GF-D8 (cell line): ENCODE measurements around the gene SYNJ2.

Experiments used
- DNase-seq: peaks from one replicate; lab custom pipeline; 2025; lab: John Stamatoyannopoulos, UW

SYNJ2 gene

DNA sequence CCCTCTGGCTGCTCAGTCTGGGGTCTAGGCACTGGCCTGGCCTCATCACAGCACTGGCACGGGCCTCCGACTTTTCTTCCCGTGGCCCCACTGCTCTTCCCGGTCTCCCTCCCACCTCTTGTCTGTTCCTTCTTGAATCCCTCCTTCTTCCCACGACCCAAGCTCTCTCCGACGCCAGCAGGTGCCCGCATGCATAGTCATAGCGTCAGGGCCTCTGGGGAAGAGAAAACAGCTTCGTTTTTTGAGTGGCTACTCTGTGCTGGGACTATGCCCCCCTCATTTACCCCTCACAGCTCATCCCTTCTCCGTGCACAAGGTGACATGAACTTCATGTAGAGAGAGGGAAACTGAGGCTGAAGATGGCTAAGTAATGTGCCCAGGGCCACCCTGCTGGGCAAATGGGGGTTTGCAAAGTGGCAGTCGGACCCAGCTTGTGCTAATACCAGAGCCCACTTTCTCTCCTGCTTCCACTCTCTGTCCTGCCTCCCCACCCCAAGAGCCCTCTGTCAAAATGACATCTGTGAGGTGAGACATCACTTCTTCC lies 59.2 kb downstream of the SYNJ2 start:
- no peak for DNase-seq

DNA sequence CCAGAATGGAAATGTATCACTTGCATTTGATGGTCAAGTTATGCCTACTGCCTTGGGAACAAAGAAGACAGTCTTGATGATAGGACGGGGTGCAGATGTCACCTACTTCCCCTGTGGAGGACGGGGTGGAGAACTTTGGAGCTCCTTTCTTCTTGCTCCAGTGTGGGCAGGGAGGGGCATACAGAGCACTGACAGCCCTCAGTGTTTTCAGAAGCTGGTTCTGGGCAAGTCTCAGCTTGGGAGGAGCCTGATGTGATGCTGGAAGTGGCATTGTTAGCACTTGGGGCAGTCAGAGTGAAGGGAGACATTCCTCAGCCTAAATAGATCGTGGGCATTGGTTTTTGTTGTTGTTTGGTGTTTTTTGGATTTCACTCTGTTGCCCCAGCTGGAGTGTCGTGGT lies 59.7 kb downstream of the SYNJ2 start:
- DNase-seq: no peak

DNA sequence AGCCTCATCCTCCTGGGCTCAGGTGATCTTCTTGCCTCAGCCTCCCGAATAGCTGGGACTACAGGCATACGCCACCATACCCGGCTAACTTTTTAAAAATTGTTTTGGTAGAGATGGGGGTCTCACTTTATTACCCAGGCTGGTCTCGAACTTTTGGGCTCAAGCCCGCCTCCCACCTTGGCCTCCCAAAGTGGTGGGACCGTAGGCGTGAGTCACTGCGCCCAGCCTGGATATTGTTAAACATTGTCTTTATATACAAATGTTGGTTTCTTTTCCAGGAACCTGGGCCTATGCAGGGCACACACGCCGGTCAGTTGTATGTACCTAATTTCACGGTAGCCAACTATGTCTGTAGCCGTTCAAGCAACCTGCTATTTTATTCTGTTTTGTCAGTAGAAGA lies 60.1 kb downstream of the SYNJ2 start:
- DNase-seq: no peak

DNA sequence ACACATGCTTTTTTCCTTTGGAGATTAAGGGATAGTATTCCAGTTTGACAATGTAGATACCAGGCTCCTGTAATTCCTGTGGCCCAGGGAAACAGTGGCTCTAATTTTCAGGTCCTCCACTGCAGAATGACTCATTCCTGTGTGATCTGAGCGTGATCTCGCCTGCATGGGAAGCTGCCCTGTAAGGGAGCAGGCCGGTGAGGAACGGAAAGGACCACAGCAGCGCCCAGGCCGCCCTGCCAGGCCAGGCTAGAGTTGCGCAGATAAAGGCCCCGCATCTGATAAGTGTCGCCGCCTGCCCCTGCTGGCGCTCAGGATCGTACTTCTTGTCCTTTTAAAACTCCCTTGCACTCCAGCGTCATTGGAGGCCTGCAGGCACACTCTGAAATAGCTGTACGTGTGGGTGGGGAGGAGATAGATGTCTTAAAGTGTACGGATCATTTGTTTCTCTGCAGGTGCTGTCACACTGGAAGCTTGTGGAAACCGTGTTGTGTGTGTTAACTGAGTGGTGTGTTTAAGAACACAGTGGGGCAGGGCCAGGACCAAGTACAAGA lies 60.7 kb downstream of the SYNJ2 start:
- no peak for DNase-seq

DNA sequence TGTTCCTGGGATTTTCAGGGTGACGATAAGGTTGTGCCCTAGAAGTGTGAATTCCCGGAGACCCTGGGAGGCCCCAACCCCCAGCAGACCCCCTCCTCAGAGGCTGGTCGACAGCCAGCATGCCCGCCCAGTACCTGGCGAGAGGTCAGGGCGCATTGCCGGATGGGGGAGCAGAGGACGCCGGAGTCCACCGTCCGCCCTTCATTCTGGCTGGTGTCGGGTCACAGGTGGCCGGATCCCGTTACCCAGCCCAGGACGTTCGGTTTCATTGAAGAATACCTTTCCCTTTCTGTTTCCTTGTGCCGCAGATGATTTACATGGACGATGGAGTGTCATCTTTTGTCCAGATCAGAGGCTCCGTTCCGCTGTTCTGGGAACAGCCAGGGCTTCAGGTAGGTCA lies 61.3 kb downstream of the SYNJ2 start:
- no peak for DNase-seq

DNA sequence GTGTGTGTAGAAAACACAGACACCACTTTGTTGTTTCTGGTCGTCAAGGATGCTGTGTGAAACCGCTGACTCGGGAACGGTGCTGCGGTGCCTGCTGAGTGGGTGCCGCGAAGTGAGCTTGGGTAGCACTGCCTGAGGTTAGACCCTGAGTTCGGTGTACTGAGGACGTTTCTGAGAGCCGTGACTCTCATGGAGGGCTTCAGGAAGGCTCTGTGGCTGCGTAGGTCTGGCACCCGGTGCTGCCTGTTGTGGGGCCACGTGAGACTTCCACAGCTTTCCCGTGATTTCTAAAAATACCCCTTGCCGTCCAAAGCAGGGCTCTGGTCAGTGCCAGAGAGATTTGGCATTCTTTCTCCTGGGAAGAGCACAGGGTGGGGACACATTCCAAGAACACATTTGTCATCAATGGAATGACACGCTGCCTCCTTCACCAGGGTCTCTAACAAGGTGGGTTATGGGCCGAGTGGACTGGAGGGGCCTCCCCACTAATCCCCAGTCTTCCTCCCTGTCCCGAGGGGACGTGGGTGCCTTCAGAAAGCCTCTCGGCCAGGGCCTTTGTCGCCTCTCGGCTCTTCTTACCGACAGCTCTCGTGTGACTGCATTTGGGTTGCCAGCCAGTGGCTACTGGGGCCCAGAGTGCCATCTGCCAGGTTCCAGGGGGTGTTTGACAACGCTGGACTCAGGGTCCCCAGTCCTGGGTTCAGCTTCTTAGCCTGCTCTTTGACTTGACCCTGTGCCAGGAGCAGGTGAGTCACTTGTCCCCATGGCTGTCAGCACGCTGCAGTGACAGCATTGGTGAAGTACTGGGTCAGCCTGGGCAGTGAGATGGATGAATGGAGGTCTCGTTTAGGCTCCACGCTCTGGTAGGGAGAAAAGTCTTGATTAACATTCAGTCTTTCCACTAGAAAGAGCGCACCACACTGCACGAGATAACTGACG lies 62.2 kb downstream of the SYNJ2 start:
- DNase-seq: no peak

DNA sequence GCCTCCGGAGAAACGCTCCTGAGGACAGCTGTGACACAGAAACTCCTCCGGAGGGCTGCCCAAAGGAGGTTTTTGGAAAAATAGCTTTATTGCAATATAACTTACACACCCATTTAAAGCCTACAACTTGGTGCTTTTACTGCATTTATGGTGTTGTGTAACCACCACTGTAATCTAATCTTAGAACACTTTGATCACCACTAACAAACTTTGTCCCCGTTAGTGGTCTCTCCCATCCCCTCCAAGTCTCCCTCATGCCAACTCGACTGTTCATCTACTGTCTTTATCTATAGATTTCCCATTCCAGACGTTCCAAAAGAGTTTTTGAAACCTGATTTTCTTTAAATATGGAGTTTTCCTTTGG lies 62.8 kb downstream of the SYNJ2 start:
- DNase-seq: no peak

DNA sequence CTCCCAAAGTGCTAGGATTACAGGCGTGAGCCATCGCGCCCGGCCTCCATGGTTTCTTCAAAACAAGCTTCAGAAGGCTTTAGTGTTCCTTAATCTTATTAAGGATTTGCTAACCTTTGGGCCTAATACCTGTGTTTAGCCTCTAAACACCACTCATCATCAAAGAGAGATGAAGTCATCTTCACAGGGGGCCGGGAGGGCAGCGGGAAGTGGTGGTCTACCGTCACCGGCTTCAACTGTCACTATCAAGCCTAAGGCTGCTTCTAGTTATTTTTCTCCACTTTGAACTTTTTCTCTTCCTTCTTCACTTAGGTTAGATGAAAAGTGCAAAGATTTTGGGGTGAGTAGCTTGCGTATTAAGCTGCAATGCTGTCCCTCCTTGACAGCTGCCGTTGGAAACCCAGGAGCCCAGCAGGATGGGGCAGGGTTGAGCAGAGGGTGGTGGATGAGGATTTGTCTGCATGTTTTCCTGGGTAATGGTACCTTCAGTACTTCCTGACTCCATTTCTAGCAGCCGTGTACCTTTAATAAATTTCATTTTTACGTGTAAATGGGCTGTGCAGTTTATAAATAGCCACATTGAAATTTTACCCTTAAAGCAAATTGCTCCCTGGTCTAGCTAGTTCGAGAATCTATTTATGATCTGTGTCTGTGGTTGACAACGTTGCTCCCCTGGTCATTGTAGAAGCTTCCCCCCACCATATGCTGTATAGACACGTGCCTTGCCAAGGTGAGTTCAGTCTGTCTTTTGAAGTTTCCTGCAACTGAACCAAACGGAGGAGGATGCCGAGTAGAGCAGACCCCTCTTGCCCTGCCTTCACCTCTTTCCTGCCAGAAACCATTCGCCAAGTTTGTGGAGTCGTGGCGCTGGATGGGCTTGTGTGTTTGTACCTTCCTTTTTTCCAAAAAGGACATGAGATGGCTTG lies 64.8 kb downstream of the SYNJ2 start:
- no peak for DNase-seq

DNA sequence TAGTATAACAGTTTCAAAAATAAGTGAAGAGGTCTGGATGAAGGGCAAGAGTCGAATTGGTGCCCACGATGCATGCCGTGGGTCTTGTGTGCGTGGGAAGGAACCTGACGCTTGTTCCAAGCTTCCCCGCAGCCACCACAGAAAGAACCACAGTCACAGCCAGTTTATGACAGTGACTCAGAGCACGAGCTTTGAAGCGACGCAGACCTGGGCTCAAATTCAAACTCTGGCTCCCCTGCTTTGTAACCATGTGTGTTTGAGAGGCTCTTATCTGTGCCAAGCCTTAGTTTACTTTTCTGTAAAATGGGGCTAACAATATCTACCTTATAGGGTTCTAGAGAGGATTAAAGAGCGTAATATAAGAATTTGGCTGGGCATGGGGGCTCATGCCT lies 65.5 kb downstream of the SYNJ2 start:
- no peak for DNase-seq

DNA sequence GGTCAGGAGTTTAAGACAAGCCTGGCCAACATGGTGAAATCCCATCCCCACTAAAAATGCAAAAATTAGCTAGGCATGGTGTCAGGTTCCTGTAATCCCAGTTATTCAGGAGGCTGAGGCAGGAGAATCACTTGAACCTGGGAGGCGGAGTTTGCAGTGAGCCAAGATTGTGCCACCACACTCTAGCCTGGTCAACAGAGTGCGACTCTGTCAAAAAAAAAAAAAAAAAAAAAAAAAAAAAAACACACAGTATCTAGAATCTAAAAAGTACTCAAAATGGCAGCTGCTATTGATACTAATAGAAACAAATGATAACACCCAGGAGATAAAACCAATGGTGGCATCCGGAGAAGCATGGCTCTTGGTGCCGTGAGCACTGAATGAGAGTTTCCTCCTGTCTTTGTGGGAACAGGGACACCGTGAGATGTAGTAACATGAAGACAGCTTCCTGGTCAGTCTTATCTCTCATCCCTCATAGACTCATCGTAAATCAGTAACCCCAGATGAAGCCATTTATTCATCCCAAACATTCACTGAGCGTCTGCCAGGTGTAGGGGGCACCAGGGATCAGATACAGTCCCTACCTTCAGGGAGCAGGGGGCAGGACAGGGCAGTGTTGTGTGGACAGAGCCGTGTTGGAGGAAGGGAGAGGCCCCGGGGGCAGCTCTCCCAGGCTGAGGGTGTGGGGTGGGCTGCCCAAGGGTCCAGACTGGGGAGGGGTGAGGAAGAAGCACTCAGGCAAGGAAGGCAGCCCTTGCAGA lies 66.1 kb downstream of the SYNJ2 start:
- no peak for DNase-seq

DNA sequence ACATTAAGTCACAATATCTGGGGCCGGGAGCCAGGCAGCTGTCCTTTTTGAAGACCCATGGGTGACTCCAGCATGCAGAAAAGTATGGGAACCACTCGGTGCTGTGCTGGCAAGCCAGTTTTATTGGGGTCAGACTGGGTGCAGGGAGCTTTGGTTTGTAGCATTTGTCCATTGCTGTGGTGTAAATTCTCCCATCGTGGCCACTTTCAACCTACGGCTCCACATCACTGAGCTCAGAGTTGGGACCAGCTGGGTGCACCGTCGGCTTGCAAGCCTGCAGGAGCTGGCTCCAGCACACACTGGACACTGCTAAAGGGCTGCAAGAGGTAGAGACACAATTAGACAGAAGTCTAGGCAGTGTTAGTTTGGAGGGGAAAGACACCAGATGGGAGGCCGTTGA lies 66.9 kb downstream of the SYNJ2 start:
- no peak for DNase-seq

DNA sequence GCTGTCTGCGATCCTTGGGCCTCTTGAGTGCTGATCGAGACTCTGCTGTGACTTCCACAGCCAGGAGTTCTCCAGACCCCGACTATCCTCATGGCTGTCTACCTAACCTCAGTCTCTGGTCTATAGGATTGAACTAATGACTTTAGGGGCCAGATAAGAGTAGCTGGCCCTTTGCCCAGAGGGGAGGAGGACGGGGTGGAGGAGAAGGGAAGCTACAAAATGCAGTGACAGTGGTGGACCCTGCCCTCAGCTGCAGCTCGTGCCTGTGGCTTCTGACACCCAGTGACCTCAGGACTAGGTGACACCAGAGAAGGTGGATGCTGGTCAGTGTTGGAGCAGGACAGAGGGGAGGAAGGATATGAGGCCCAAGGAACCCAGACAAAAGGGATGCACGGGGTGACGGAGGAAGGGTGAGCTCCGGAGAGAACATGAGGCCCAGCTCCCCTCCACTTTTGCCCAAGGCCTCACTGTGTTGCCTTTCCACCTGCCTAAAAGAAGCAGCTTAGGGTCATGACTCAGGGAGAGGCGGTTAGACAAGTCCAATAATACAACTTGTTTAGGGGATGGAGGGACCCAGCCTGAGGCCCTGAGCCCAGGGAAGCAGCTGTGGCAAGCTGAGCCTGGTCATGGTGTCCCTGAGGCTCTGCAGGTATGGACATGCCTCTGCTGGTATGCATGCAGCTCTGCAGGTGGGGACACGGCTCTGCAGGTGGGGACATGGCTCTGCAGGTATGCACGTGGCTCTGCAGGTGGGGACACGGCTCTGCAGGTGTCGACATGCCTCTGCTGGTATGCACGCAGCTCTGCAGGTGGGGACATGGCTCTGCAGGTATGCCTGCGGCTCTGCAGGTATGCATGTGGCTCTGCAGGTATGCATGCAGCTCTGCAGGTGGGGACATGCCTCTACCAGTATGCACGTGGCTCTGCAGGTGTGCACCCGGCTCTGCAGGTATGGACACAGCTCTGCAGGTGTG lies 67.7 kb downstream of the SYNJ2 start:
- DNase-seq: no peak

DNA sequence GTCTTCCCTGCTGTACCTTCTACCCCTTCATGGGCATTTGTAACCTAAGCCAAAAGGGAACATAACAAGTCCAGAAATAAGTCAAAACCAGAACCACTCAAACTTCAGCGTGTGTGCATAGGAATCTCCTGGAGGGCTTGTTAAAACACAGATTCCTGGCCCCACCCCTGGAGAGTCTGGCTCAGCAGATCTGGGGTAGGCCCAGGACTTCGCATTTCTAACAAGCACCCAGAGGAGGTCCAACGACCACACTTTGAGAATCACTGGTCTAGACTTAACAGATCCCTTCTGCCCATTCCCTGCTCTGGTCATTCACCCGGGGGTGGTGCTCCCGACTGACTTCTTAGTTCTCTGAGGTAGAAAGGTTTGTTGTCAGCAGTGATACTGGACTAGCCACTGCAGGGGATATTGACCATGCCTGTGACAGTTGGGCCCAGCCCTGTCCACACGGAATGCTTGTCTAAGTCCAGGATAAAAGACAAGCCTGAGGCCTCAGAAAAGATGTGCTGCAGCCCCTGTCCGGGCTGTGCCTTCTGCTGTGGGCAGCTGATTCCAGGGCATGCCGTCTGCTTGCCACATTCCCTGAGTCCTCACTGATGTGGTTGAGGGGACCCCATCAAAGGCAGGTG lies 68.6 kb downstream of the SYNJ2 start:
- DNase-seq: no peak

DNA sequence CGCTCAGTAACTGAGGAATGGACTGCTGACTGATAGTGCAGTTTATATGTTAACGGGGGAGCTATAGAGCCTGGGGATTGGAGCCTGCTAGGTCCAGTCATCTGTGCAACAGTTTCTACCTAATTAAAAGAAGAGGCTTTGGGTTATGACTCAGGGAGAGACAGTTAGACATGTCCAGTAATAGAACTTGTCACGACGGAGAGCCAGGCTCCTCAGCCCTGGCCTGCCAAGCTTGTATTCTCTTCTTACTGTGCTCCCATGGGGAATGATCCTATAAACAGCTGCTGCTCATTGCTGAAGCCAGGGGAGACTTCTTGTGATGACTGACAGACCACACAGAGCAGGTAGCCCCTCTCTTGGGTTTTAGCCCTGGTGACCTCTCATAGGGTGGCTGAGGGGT lies 69.3 kb downstream of the SYNJ2 start:
- no peak for DNase-seq

DNA sequence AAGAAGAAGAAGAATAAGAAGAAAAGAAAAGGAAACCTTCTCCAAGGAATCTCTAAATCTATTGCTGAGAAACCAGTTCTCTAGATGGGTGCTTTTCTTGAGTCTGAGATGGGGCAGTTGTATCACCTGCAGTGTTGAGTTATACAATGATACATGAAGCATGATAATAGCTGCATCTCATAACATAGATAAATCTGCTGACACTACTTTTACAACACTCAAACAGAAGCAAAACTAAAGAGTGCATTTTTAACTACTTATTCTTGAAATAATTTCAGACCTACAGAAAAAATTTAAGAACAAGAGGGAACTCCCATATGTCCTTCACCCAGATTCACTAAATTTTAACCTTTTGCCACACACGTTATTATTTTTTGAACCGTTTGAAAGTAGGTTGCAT lies 70.3 kb downstream of the SYNJ2 start:
- no peak for DNase-seq

DNA sequence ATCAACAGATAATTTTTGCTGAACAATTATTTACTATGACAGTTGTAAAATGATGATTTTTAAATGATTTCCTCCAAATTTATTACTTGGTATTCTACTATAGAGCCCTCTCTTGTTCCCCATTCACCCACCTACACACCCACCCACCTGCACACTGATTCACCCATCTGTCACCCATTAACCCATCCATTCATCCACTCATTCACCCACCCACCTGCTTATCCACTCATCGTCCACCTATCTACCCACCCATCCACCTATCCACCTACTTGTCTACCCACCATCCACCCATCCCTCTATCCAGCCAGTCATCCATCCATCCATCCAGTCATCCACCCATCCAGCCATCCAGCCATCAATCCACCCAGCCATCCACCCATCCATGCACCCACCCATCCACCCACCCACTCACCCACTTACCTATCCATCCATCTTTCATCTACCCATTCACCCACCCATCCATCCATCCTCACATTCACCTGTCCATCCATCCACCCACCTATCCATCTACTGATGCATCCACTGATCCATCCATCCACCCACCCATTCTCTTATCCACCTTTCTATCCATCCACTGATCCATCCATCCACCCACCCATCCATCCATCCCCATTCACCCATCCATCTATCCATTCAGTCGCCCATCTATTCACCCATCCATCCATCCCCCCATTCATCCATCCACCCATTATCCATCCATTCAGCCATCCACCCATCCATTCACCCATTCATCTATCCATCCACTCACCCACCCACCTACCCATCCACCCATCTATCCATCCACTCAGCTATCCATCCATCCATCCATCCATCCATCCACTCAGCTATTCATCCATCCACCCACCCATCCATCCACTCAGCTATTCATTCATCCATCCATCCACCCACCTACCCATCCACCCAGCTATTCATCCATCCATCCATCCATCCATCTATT lies 72.0 kb downstream of the SYNJ2 start:
- no peak for DNase-seq

DNA sequence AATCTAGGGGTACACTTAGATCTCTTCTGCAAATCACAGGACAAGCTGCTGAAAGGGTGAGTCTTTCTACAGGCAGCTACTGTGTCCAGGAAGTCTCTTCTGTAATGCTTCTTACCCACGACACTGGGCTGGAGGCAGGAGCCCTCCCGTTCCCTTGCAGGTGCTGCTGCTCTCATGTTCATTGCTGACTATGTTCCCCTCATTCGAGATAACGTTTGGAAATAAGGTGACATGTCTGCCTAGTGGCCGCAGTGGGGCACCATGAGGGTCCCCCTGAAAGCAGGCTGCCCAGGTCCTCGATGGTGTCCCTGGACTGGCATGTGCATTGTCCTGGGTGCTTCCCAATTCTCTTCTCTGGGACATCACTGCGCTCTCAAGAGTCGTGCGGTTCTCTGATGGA lies 74.7 kb downstream of the SYNJ2 start:
- DNase-seq: no peak

DNA sequence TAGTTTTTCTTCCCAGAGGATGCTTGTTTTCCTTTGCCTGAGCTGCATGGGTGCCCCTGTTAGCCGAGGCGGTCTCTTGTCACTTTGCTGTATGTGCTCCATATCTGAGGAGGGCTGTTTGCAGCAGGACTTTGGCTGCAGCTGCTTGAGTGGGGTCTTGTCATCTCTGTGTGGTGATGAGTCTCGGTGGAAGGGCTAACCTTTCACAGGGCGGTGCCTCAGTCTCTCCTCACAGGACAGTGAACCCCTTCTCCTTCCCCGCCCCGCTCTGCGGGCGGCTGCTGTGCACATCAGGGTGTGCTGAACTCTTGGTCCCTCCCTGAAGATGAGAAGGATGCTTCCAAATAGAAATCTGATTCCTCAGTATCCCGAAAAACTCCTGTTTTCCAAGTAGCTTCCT lies 75.1 kb downstream of the SYNJ2 start:
- DNase-seq: no peak
